ENCODE data around the gene HOMER1.

DNA sequence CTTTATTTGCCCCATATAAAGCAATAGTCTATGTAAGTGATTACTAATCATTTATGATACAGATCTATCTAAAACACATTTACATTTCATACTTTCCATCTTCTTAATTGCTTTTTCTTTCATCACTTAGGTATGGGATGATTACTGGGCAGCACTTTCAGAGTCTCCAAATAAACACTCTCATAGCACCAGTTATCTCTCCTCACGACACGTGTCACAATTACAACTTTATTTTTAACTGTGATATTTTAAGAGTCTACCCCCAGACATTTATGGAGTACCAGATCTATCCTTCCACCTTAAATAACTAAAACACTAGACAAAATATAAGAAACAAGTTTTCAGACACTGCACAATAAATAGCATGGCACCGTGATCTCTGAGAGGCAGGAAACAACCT is 32.9 kb downstream of the HOMER1 start:
- no peak for TF ChIP-seq CTCF (IDR thresholded peaks at IDR 0.05; ENCODE audit: low read depth, low read length)
- no peak for TF ChIP-seq EZH2phosphoT487 (IDR thresholded peaks at IDR 0.05; ENCODE audit: low read depth)

All from OCI-LY3 (cell line).